ENCODE measurements around the gene SPATA4. TPM values are rescaled to one million over a fixed set of nuclear protein-coding genes. Genes with fewer than 3 reads are reported as not detected.

Gene SPATA4
- total RNA-seq, 1 experiment from 2014 or later = not detected

DNA sequence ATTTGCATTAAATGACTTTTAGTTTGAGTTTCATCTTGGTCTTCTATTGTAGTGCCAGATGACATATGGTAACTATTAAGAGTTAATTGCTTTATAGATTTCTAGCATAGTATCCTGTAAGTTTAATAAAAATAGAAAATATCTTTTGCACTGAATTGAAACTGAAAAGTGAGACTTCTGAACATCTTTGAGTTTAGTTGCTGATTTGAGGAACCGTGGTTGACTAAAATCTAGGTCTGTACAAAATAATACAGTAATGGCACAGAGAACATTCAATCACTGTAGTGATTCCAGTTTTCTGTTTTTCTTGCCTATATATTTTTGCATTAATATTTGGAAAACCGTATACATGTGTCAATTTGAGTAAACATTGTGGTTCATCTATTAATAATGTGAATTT lies 60.7 kb downstream of the SPATA4 start:
- no peaks in the 10 kb centered on the region for H3K36me3 Mint-ChIP-seq (ENCODE audit: insufficient read depth in 1 of 3, low read depth in 3 of 3)
- Histone ChIP-seq H4K8ac (replicated peaks; ENCODE audit: insufficient read length, low read depth, low read length) (no peak overlapping the region), H4K91ac (ENCODE audit: insufficient read length, low read depth, low read length) (no peak overlapping the region), H3K4ac (ENCODE audit: low read depth, low read length) (no peak overlapping the region), H3K9ac (ENCODE audit: extremely low read depth, insufficient read length, low read length) (no peak overlapping the region), H2BK15ac (ENCODE audit: low read depth, low read length) (no peak overlapping the region), H3K9me3 (ENCODE audit: control insufficient read depth, low read depth, low read length) (no peaks in the 10 kb centered on the region), H4K20me1 (ENCODE audit: control insufficient read depth, insufficient read depth, insufficient read length) (no peaks in the 10 kb centered on the region), H2BK20ac (ENCODE audit: low read depth, low read length, poor library complexity, severe bottlenecking) (no peak overlapping the region), H3K18ac (ENCODE audit: insufficient read length, low read depth, low read length) (no peak overlapping the region), H4K5ac (ENCODE audit: insufficient read length, low read depth, low read length) (no peak overlapping the region), H3K79me2 (ENCODE audit: insufficient read depth, low read length) (no peaks in the 10 kb centered on the region), H2AFZ (ENCODE audit: low read length) (no peak overlapping the region), H2BK120ac (ENCODE audit: low read depth, low read length, poor library complexity, severe bottlenecking) (no peak overlapping the region), H3K79me1 (ENCODE audit: insufficient read depth, low read depth, low read length, poor library complexity, severe bottlenecking) (no peaks in the 10 kb centered on the region), H3T11ph (ENCODE audit: low read length) (no peak overlapping the region), H3K56ac (ENCODE audit: insufficient read length, low read depth, low read length) (no peak overlapping the region), H3K27ac (ENCODE audit: insufficient read length, low read depth, low read length) (no peak overlapping the region), H3K23ac (ENCODE audit: insufficient read length, low read depth, low read length) (no peak overlapping the region), H2AK5ac (ENCODE audit: insufficient read length, low read length) (no peak overlapping the region), H3K4me1 (ENCODE audit: insufficient read depth, low read length) (no peaks in the 10 kb centered on the region), H2BK5ac (ENCODE audit: insufficient read length, low read length) (no peak overlapping the region), H3K14ac (ENCODE audit: insufficient read depth, low read length) (no peak overlapping the region), H3K27me3 (ENCODE audit: insufficient read depth, low read length) (no peaks in the 10 kb centered on the region), H2BK12ac (ENCODE audit: insufficient read length, low read depth, low read length) (no peak overlapping the region), H3K4me2 (ENCODE audit: insufficient read depth, insufficient read length, low read length) (no peak overlapping the region), H3K23me2 (ENCODE audit: insufficient read length, low read depth, low read length, poor library complexity, severe bottlenecking) (no peaks in the 10 kb centered on the region)
- TF ChIP-seq, protein P1, sequence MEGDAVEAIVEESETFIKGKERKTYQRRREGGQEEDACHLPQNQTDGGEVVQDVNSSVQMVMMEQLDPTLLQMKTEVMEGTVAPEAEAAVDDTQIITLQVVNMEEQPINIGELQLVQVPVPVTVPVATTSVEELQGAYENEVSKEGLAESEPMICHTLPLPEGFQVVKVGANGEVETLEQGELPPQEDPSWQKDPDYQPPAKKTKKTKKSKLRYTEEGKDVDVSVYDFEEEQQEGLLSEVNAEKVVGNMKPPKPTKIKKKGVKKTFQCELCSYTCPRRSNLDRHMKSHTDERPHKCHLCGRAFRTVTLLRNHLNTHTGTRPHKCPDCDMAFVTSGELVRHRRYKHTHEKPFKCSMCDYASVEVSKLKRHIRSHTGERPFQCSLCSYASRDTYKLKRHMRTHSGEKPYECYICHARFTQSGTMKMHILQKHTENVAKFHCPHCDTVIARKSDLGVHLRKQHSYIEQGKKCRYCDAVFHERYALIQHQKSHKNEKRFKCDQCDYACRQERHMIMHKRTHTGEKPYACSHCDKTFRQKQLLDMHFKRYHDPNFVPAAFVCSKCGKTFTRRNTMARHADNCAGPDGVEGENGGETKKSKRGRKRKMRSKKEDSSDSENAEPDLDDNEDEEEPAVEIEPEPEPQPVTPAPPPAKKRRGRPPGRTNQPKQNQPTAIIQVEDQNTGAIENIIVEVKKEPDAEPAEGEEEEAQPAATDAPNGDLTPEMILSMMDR (conservative IDR thresholded peaks at IDR 0.05) = no peak
- H3K27ac Mint-ChIP-seq = no peak overlapping the region
- DNase-seq = no peak
- no peaks in the 10 kb centered on the region for H3K4me1 Mint-ChIP-seq
- H3K9me3 Mint-ChIP-seq = no peaks in the 10 kb centered on the region
- no CpG with 5 or more reads among the region's 2 CpGs for WGBS (ENCODE audit: extremely low coverage, insufficient read length, low lambda C conversion rate)
- no peak overlapping the region for H3K4me3 Mint-ChIP-seq
- H3K27me3 Mint-ChIP-seq (ENCODE audit: low read depth) = no peaks in the 10 kb centered on the region

Other genes with a start within 250 kb of the SPATA4 start
- gene WDR17, start 129.7 kb downstream of the SPATA4 start, total RNA-seq (2021) = 2.0 and 2.6 TPM in 2 replicates
- not detected in 2 replicates for gene ASB5, start 73.6 kb upstream of the SPATA4 start, total RNA-seq (2021)
- gene SPCS3, start 124.4 kb upstream of the SPATA4 start, total RNA-seq (2021) = 109 and 113 TPM in 2 replicates

Measured in H9 (cell line).